ENCODE measurements around the gene CAPZA1. TPM values are rescaled to one million over a fixed set of nuclear protein-coding genes. Genes with fewer than 3 reads are reported as not detected.

The CAPZA1 gene
- total and polyA plus RNA-seq, 10 donors: 105 to 354 (median 196) TPM

- intact Hi-C loops (cut with DNase I; ENCODE audit: low total_unique reads): no loop called here
- H3K36me3 ChIP-seq: peaks cover 0 to 98% (median 51%) of the 10 kb centered on the region in 6 donors
These were observed 78.2 kb downstream of the CAPZA1 start for GRCh38 chr1:112697781-112698201.

DNA sequence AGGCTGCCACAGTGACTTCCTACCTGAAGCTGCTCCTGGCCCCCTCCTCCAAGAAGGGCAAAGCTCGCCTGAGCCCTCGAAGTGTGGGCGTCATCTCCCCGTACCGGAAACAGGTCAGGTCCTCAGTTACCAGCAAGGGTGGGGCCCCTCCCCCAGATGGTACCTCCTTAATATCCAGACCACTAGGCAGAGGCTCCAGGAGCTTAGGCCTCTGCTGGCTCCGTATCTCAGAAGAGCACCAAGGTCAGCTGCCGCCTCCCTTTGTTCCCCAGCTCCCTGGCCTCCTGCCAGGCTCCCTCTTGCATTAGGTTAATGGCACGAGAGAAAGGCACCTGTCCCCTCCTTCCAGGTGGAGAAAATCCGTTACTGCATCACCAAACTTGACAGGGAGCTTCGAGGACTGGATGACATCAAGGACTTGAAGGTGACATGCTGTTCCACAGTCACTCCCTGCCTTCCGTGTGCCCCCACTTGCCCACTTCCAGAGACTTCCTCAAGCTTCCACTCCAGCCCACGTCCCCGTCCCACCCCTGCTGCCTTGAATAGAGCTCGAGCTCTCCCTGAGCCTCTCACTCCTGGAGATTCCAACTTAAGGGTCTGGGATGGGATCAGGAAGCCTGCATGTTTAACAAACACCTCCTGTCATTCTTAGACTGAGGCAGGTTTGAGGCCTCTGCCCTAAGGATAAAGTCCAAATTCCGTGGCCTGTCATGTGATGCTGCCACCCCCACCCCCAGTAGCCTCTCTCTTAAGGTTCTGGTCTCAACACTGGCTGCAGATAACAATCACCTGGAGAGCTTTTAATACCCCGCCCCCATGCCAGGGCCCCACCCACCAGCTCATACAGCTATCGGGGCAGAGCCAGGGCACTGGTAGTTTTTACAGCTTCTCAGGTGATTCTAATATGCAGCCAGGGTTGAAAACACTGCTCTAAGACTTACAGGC is 79.0 kb downstream of the CAPZA1 start:
- intact Hi-C loops (cut with DNase I; ENCODE audit: low total_unique reads): no loop called here
- H3K27ac ChIP-seq: peak overlapping the region; percentile 4 to 97 (median 90)
- peaks cover 47 to 62% (median 56%) of the 10 kb centered on the region in 6 donors for H3K4me1 ChIP-seq
- no peaks in the 10 kb centered on the region for H3K9me3 ChIP-seq
- TF ChIP-seq, protein P1, sequence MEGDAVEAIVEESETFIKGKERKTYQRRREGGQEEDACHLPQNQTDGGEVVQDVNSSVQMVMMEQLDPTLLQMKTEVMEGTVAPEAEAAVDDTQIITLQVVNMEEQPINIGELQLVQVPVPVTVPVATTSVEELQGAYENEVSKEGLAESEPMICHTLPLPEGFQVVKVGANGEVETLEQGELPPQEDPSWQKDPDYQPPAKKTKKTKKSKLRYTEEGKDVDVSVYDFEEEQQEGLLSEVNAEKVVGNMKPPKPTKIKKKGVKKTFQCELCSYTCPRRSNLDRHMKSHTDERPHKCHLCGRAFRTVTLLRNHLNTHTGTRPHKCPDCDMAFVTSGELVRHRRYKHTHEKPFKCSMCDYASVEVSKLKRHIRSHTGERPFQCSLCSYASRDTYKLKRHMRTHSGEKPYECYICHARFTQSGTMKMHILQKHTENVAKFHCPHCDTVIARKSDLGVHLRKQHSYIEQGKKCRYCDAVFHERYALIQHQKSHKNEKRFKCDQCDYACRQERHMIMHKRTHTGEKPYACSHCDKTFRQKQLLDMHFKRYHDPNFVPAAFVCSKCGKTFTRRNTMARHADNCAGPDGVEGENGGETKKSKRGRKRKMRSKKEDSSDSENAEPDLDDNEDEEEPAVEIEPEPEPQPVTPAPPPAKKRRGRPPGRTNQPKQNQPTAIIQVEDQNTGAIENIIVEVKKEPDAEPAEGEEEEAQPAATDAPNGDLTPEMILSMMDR (IDR thresholded peaks at IDR 0.05 in 8 of 11, conservative IDR thresholded peaks at IDR 0.05 in 3 of 11): no peak
- TF ChIP-seq POLR2AphosphoS5 (IDR thresholded peaks at IDR 0.05) (peak in 1 of 3 donors; percentile 61), POLR2A (IDR thresholded peaks at IDR 0.05) (no peak)
- peak; percentile 76 for DNase-seq
- WGBS, 5 donors: 61 to 80% (median 69%) methylated on average over 10 to 17 of the region's 17 CpGs
- H3K4me3 ChIP-seq: no peak overlapping the region
- no peaks in the 10 kb centered on the region for H3K27me3 ChIP-seq (replicated peaks in 1 of 7)
- H3K36me3 ChIP-seq: peaks cover 0 to 98% (median 45%) of the 10 kb centered on the region in 6 donors

More at GRCh38 chr1:112697781-112698201, 78.2 kb downstream of the CAPZA1 start:
- H3K27ac ChIP-seq: peak overlapping the region in 5 of 8 donors; percentile 87 to 97 (median 95)
- no peaks in the 10 kb centered on the region for H3K9me3 ChIP-seq
- 90 to 97% (median 93%) methylated on average over 9 of the region's 9 CpGs for WGBS, 5 donors
- H3K27me3 ChIP-seq (replicated peaks in 1 of 7): no peaks in the 10 kb centered on the region
- peaks cover 39 to 53% (median 48%) of the 10 kb centered on the region in 6 donors for H3K4me1 ChIP-seq
- H3K4me3 ChIP-seq: no peak overlapping the region
- TF ChIP-seq POLR2A (IDR thresholded peaks at IDR 0.05) (no peak), POLR2AphosphoS5 (IDR thresholded peaks at IDR 0.05) (peak in 1 of 3 donors; percentile 68)
- TF ChIP-seq, protein P1 (IDR thresholded peaks at IDR 0.05 in 8 of 11, conservative IDR thresholded peaks at IDR 0.05 in 3 of 11): no peak
- DNase-seq: peak; percentile 63

DNA sequence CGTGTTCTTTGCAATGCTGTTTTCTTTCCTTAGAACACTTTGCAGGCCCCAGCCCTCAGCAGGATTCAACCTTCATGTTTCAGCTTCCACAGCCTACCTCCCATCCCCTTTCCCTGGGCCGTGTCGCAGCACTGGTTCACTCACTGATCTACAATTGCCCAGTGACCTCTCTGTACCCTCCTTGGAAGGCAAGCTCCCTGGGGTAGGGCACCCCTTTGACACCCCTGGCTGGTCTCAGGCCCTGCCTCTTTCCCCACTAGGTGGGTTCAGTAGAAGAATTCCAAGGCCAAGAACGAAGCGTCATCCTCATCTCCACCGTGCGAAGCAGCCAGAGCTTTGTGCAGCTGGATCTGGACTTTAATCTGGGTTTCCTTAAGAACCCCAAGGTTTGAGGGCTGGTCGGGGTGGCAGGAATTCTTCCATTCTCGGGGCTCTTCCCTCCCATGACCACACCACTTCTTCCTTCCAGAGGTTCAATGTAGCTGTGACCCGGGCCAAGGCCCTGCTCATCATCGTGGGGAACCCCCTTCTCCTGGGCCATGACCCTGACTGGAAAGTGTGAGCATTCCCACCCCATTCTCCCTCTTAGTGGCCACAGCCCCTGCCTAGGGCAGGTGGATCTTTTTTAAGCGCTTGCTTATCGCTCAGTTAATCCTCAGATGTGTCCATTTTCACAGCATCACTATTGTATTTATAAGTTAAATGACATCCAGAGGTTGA is 80.0 kb downstream of the CAPZA1 start:
- no peaks in the 10 kb centered on the region for H3K9me3 ChIP-seq
- H3K4me1 ChIP-seq: peaks cover 53 to 71% (median 65%) of the 10 kb centered on the region in 6 donors
- peaks cover 0 to 94% (median 36%) of the 10 kb centered on the region in 6 donors for H3K36me3 ChIP-seq

More for the DNA sequence above, 80.0 kb downstream of the CAPZA1 start:
- Histone ChIP-seq H3K4me3 (no peak overlapping the region), H3K27ac (peak overlapping the region; percentile 36 to 97 (median 90)), H3K27me3 (replicated peaks in 1 of 7) (no peaks in the 10 kb centered on the region)
- TF ChIP-seq POLR2AphosphoS5 (IDR thresholded peaks at IDR 0.05): peak in 2 of 3 donors; percentile 37 to 38
- TF ChIP-seq, protein P1 (IDR thresholded peaks at IDR 0.05 in 8 of 11, conservative IDR thresholded peaks at IDR 0.05 in 3 of 11): no peak
- DNase-seq: peak; percentile 70
- WGBS, 5 donors: 57 to 79% (median 73%) methylated on average over 11 to 13 of the region's 13 CpGs
- intact Hi-C loops (cut with DNase I; ENCODE audit: low total_unique reads): no loop called here
